MM.1S (cell line): Measurements from ENCODE around the gene NSL1.

Experiments used
- DNase-seq: peaks from one replicate; pipeline ENCODE4 v3.0.0-alpha.2; 2015
- H2AFZ ChIP-seq: fragments of 300-600 bp; sonication (generic); 2 replicates; pipeline ENCODE4 v1.6.0; 2016; ENCODE audit warnings: antibody characterized with exemption, low read length
- H3F3A ChIP-seq: fragments of 300-600 bp; sonication (generic); 2 replicates; pipeline ENCODE4 v1.6.1; 2016; ENCODE audit warnings: mild to moderate bottlenecking, antibody characterized with exemption, low read length, moderate library complexity, mixed read lengths; ENCODE audit not compliant: insufficient read depth
- H3K27ac ChIP-seq: fragments of 300-600 bp; sonication (generic); 2 replicates; pipeline ENCODE4 v1.5.1; 2016; ENCODE audit warnings: mild to moderate bottlenecking, low read length
- H3K27me3 ChIP-seq: fragments of 300-600 bp; sonication (generic); replicated peaks from 2 replicates; pipeline ENCODE4 v1.6.0; 2016; ENCODE audit warnings: low read length; ENCODE audit not compliant: insufficient read depth
- H3K36me3 ChIP-seq: fragments of 300-600 bp; sonication (generic); replicated peaks from 2 replicates; pipeline ENCODE4 v1.6.1; 2016; ENCODE audit warnings: mild to moderate bottlenecking, low read length, mixed read lengths; ENCODE audit not compliant: insufficient read depth
- H3K4me1 ChIP-seq: fragments of 300-600 bp; sonication (generic); 2 replicates; pipeline ENCODE4 v1.6.1; 2016; ENCODE audit warnings: low read length, mixed read lengths
- H3K4me2 ChIP-seq: fragments of 300-600 bp; sonication (generic); 2 replicates; pipeline ENCODE4 v1.6.0; 2016; ENCODE audit warnings: low read depth, low read length
- H3K4me3 ChIP-seq: fragments of 300-600 bp; sonication (generic); 2 replicates; pipeline ENCODE4 v1.5.1; 2016; ENCODE audit warnings: low read length, mixed read lengths
- H3K79me2 ChIP-seq: fragments of 300-600 bp; sonication (generic); 2 replicates; pipeline ENCODE4 v1.6.1; 2016; ENCODE audit warnings: mixed run types, low read length, mixed read lengths
- H3K9ac ChIP-seq: fragments of 300-600 bp; sonication (generic); 2 replicates; pipeline ENCODE4 v1.6.1; 2016; ENCODE audit warnings: low read length, mixed read lengths
- H3K9me2 ChIP-seq: fragments of 300-600 bp; sonication (generic); replicated peaks from 2 replicates; pipeline ENCODE4 v1.6.1; 2016; ENCODE audit warnings: mild to moderate bottlenecking, low read length, mixed read lengths; ENCODE audit not compliant: insufficient read depth
- H3K9me3 ChIP-seq: fragments of 300-600 bp; sonication (generic); replicated peaks from 2 replicates; pipeline ENCODE4 v1.6.1; 2016; ENCODE audit warnings: mild to moderate bottlenecking, low read length, mixed read lengths; ENCODE audit not compliant: insufficient read depth
- H4K20me1 ChIP-seq: fragments of 300-600 bp; sonication (generic); 2 replicates; pipeline ENCODE4 v1.6.1; 2016; ENCODE audit warnings: mild to moderate bottlenecking, low read length, moderate library complexity, mixed read lengths; ENCODE audit not compliant: insufficient read depth
- CTCF ChIP-seq: fragments of 300-600 bp; sonication (generic); IDR thresholded peaks from 2 replicates; pipeline ENCODE4 v1.5.1; 2016; ENCODE audit warnings: antibody characterized with exemption, low read length, mixed read lengths
- EZH2 ChIP-seq: fragments of 300-600 bp; sonication (generic); optimal IDR thresholded peaks from 2 replicates; pipeline ENCODE3; 2017; ENCODE audit warnings: low read depth, mild to moderate bottlenecking, antibody characterized with exemption, low read length, mixed read lengths
- EZH2phosphoT487 ChIP-seq: fragments of 300-600 bp; sonication (generic); IDR thresholded peaks from 2 replicates; pipeline ENCODE4 v1.6.1; 2018; ENCODE audit warnings: antibody characterized with exemption, low read length

Gene NSL1

GRCh38 chr1:212684076-212684475 lies 107.5 kb downstream of the NSL1 start:
- peaks cover 8% of the 10 kb centered on the region for H3K4me1 ChIP-seq
- no peaks in the 10 kb centered on the region for H3K9me3 ChIP-seq
- no peak overlapping the region for H3K27ac ChIP-seq
- H3K27me3 ChIP-seq, result no peaks in the 10 kb centered on the region
- no peaks in the 10 kb centered on the region for H3K79me2 ChIP-seq
- H3K36me3 ChIP-seq, result no peaks in the 10 kb centered on the region
- no peaks in the 10 kb centered on the region for H3F3A ChIP-seq
- H3K4me3 ChIP-seq, result no peak overlapping the region
- TF ChIP-seq EZH2phosphoT487, result no peak
- TF ChIP-seq CTCF, result no peak
- no peak for TF ChIP-seq EZH2
- no peak for DNase-seq
- no peak overlapping the region for H3K4me2 ChIP-seq
- no peak overlapping the region for H3K9ac ChIP-seq
- no peaks in the 10 kb centered on the region for H4K20me1 ChIP-seq
- H2AFZ ChIP-seq, result no peak overlapping the region
- no peaks in the 10 kb centered on the region for H3K9me2 ChIP-seq

- Histone ChIP-seq H3K4me2 (no peak overlapping the region), H3F3A (no peaks in the 10 kb centered on the region), H3K9ac (no peak overlapping the region), H2AFZ (no peak overlapping the region), H3K36me3 (no peaks in the 10 kb centered on the region), H3K27me3 (no peaks in the 10 kb centered on the region), H3K27ac (no peak overlapping the region), H3K9me3 (no peaks in the 10 kb centered on the region), H4K20me1 (no peaks in the 10 kb centered on the region), H3K79me2 (no peaks in the 10 kb centered on the region), H3K4me1 (peaks cover 16% of the 10 kb centered on the region), H3K9me2 (no peaks in the 10 kb centered on the region), H3K4me3 (no peak overlapping the region)
- no peak for DNase-seq
- TF ChIP-seq CTCF (no peak), EZH2 (no peak), EZH2phosphoT487 (no peak)
Measured at GRCh38 chr1:212683357-212683722, 108.2 kb downstream of the NSL1 start.

- Histone ChIP-seq H3K27ac (no peak overlapping the region), H3K9me2 (no peaks in the 10 kb centered on the region), H3K79me2 (no peaks in the 10 kb centered on the region), H3K27me3 (no peaks in the 10 kb centered on the region), H3K4me1 (peaks cover 16% of the 10 kb centered on the region), H3K4me3 (no peak overlapping the region), H3K4me2 (no peak overlapping the region), H3K9ac (no peak overlapping the region), H2AFZ (no peak overlapping the region), H3F3A (no peaks in the 10 kb centered on the region), H4K20me1 (no peaks in the 10 kb centered on the region), H3K36me3 (no peaks in the 10 kb centered on the region), H3K9me3 (no peaks in the 10 kb centered on the region)
- DNase-seq, result no peak
- no peak for TF ChIP-seq EZH2phosphoT487
Measured at GRCh38 chr1:212680680-212681389, 110.7 kb downstream of the NSL1 start.
